ENCODE measurements around the gene PAX6. TPM values are rescaled to one million over a fixed set of nuclear protein-coding genes. Genes with fewer than 3 reads are reported as not detected.
A peak's percentile ranks its signal among the peaks of the same experiment; 100 is the strongest.

PAX6 gene
- total RNA-seq, 6 donors from 2014 or later: not detected

DNA sequence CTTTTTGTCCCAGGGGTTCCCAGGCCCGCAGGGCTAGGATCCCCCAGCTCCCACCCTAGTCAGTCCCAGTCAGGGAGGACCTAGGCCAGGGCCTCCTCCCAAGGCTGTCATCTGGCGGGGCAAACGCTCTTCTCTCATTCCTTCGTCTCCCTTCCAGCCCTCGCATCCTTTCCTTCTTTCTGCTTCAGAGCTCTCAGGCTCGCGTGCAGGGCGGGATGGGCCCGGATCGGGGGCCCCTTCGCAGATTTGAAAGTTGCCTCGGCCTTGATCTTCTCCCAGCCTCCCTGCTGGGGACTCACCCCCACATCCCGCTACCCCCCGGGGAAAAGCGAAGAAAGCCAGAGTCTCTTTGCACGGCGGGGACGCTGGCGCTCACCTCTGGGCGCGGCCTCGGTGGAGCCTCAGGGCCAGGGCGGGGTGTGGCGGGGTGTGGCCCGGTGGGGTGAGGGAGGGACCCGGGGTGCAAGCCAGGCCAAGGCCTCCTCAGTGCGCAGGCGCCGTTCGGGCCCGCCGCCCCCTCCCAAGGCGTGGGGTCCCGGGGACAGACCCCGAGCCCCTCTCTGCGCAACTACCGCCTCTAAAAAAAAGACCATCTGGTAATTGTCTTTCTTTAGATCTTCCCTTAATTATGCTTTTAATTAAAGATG lies 14.8 kb upstream of the PAX6 start:
- H3K36me3 ChIP-seq: no peaks in the 10 kb centered on the region
- H3K27me3 ChIP-seq: peaks cover 2 to 85% (median 43%) of the 10 kb centered on the region in 4 donors
- no peaks in the 10 kb centered on the region for H3K9me3 ChIP-seq
- H3K4me1 ChIP-seq: peaks cover 0 to 24% (median 3%) of the 10 kb centered on the region in 4 donors
- TF ChIP-seq, protein P1, sequence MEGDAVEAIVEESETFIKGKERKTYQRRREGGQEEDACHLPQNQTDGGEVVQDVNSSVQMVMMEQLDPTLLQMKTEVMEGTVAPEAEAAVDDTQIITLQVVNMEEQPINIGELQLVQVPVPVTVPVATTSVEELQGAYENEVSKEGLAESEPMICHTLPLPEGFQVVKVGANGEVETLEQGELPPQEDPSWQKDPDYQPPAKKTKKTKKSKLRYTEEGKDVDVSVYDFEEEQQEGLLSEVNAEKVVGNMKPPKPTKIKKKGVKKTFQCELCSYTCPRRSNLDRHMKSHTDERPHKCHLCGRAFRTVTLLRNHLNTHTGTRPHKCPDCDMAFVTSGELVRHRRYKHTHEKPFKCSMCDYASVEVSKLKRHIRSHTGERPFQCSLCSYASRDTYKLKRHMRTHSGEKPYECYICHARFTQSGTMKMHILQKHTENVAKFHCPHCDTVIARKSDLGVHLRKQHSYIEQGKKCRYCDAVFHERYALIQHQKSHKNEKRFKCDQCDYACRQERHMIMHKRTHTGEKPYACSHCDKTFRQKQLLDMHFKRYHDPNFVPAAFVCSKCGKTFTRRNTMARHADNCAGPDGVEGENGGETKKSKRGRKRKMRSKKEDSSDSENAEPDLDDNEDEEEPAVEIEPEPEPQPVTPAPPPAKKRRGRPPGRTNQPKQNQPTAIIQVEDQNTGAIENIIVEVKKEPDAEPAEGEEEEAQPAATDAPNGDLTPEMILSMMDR (IDR thresholded peaks at IDR 0.05): no peak
- TF ChIP-seq EP300 (IDR thresholded peaks at IDR 0.05) (no peak), POLR2A (IDR thresholded peaks at IDR 0.05) (no peak), POLR2AphosphoS5 (IDR thresholded peaks at IDR 0.05) (no peak)
- WGBS, 2 donors: 9% methylated on average over 27 to 35 of the region's 37 CpGs
- H3K4me3 ChIP-seq: no peak overlapping the region
- DNase-seq (peak in 1 of 2 donors; percentile 79), ATAC-seq (ENCODE audit: low FRiP score in 2 of 2) (peak in 1 of 2 donors; percentile 28)
- no peak overlapping the region for H3K27ac ChIP-seq

DNA sequence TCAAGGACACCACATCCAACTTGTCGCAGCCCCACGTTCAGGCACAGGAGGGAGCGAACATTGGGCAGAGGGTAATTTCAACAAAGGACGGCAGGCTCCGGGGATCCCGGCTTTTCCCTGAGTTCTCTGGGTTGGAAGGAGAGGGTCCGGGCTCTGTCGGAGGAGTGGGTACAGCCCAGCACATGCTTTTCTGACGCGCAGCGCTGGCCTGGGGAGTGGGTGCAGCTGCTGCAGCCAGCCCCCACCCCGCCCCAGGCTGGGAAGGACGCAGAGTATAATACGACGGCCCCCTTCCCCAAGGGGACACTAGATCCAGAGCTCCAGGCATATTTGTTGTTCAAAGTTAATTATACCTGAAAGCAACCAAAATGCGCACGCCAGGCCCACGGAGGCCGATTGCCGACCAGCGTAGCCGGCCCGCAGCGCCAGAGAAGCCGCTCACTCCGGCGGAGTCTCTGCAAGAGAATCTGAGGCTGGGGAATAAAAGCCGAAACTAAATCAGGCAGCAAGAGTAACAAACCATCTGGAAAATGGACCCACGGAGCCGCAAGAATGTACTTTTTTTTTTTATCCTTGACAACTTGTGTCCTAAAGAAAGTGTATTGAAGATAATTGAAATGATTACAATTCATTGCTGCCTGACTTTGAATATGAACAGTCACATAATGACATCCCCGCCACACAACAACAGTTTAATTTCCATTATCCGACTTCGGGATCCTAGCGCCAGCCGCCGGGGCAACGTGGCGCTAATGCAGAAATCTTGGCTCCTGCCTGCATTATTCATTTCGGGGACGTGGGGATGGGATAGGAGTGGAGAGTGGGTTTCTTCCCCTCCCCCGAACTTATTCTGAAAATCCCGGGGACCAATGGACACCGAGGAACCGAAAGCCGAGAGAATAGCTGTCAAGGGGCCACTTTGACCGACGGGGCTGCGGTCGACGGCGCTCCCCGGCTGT lies 14.0 kb upstream of the PAX6 start:
- DNase-seq (peak in 1 of 2 donors; percentile 63), ATAC-seq (ENCODE audit: low FRiP score in 2 of 2) (no peak)
- TF ChIP-seq POLR2AphosphoS5 (IDR thresholded peaks at IDR 0.05): no peak
- no peak for TF ChIP-seq POLR2A (IDR thresholded peaks at IDR 0.05)
- TF ChIP-seq, protein P1 (IDR thresholded peaks at IDR 0.05): no peak
- TF ChIP-seq EP300 (IDR thresholded peaks at IDR 0.05): no peak
- no peak overlapping the region for H3K4me3 ChIP-seq
- H3K36me3 ChIP-seq: no peaks in the 10 kb centered on the region
- no peaks in the 10 kb centered on the region for H3K9me3 ChIP-seq
- peaks cover 0 to 27% (median 3%) of the 10 kb centered on the region in 4 donors for H3K4me1 ChIP-seq
- H3K27ac ChIP-seq: no peak overlapping the region
- peaks cover 2 to 92% (median 48%) of the 10 kb centered on the region in 4 donors for H3K27me3 ChIP-seq
- WGBS, 2 donors: 11 to 14% methylated on average over 40 to 52 of the region's 52 CpGs

DNA sequence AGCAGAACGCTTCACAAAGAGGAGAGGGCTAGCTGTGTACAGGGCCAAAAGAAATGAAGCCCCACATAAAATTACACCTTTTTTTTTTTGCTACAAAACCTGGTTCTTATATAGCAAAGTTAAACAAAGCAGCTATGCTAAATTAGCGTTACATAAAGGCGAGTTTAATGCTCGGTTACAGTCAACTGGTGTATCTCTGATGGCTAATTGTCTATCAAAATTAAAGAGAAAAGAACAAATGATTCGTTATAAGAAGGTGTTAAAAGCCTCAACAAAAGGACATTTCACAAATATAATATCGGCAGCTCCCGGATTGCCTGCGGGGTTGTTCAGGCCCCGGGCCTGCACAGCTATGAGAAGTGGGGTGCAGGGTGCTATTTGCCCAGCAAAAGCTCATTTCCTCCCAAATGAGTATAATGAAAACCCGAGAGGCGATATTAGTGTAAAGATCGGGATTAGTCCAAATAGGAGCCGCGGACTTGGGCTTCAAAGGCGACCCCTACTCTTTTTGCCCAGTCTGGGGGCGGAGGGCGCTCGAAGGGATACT lies 13.3 kb upstream of the PAX6 start:
- Histone ChIP-seq H3K9me3 (no peaks in the 10 kb centered on the region), H3K4me1 (peaks cover 0 to 34% (median 3%) of the 10 kb centered on the region in 4 donors), H3K36me3 (no peaks in the 10 kb centered on the region), H3K27me3 (peaks cover 2 to 95% (median 54%) of the 10 kb centered on the region in 4 donors), H3K27ac (no peak overlapping the region), H3K4me3 (no peak overlapping the region)
- TF ChIP-seq POLR2AphosphoS5 (IDR thresholded peaks at IDR 0.05) (no peak), POLR2A (IDR thresholded peaks at IDR 0.05) (no peak), EP300 (IDR thresholded peaks at IDR 0.05) (no peak)
- TF ChIP-seq, protein P1 (IDR thresholded peaks at IDR 0.05): no peak
- DNase-seq (no peak), ATAC-seq (ENCODE audit: low FRiP score in 2 of 2) (no peak)
- WGBS, 2 donors: 7 to 8% methylated on average over 16 to 18 of the region's 18 CpGs

DNA sequence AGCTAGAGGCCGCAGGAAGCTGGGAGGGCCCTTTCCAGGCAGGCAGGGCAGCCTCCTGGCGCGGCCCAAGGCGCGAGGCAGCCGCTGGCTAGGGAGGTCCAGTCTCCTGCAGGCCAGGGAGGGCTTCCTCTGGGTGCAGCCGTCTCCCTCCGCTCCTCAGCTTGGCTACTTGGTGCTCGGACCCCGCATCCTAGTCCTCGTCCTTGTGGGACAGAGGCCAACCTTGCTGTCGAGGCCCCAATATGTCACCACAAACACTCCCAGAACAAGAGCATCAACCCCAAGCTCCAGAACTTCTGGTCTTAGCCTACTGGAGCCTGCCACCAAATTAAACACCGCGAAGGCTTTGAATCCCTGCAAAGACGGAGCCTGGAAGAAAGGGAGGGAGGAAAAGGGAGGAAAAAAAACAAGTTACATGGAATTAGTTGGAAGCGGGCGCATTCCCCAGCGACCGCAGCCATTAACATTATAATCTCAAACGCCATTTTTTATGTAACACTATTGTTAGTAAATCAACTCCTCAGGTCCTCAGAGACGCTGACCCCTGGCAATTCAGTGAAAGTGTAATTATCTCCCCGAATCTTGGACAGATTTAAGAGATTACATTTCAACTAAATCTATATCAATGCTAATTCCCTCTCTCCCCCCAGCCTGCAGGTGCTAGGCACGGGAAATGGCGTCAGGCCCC lies 12.7 kb upstream of the PAX6 start:
- WGBS, 2 donors: 12% methylated on average over 13 to 19 of the region's 24 CpGs
- Histone ChIP-seq H3K27ac (no peak overlapping the region), H3K4me1 (peaks cover 0 to 34% (median 3%) of the 10 kb centered on the region in 4 donors), H3K27me3 (peaks cover 2 to 96% (median 60%) of the 10 kb centered on the region in 4 donors), H3K9me3 (no peaks in the 10 kb centered on the region), H3K36me3 (no peaks in the 10 kb centered on the region), H3K4me3 (no peak overlapping the region)
- ATAC-seq (ENCODE audit: low FRiP score in 2 of 2): no peak
- DNase-seq: peak in 1 of 2 donors; percentile 60
- no peak for TF ChIP-seq POLR2AphosphoS5 (IDR thresholded peaks at IDR 0.05)
- TF ChIP-seq EP300 (IDR thresholded peaks at IDR 0.05): no peak
- no peak for TF ChIP-seq POLR2A (IDR thresholded peaks at IDR 0.05)
- TF ChIP-seq, protein P1 (IDR thresholded peaks at IDR 0.05): no peak
